D721Med (cell line): ENCODE data around the gene S1PR2.
A peak's percentile ranks its signal among the peaks of the same experiment; 100 is the strongest.
"Not testable (repeated sequence)": the region's sequence is repeated elsewhere in the genome, so short reads cannot be mapped to it uniquely, and the experiment has no call there.

Experiments
- DNase-seq: peaks from one replicate; pipeline ENCODE4 v3.0.0; 2011; ENCODE audit warnings: low spot score; ENCODE audit not compliant: insufficient read length
- FAIRE-seq: peaks from 2 replicates; lab custom pipeline; 2011; peaks lifted over from hg19 to GRCh38; lab: Jason Lieb, UNC
- TF ChIP-seq, protein P1 (sequence below): IDR thresholded peaks from 2 replicates; pipeline ENCODE4 v1.5.1; 2012; ENCODE audit warnings: mild to moderate bottlenecking, control low read depth; ENCODE audit not compliant: insufficient read depth; ENCODE audit errors: missing control alignments

Gene S1PR2

DNA sequence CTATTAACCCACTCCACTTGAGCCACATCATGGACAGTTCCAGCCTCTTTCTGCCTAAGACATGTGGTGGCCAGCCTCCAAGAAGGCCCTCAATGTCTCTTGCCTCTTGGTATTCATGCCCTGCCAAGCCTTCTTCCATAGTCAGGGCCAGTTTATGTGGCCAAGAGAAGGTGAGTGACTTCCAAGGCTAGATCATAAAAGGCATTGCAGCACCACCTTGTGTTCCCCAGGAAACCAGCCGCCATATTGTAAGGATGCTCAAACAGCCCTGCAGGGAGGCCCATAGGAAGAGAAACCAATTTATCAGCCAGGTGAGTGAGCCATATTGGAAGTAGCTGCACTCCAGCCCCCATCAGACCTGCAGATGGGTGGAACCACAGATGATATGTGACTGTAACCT, 24.1 kb downstream of the S1PR2 start:
- DNase-seq: no peak
- TF ChIP-seq, protein P1, sequence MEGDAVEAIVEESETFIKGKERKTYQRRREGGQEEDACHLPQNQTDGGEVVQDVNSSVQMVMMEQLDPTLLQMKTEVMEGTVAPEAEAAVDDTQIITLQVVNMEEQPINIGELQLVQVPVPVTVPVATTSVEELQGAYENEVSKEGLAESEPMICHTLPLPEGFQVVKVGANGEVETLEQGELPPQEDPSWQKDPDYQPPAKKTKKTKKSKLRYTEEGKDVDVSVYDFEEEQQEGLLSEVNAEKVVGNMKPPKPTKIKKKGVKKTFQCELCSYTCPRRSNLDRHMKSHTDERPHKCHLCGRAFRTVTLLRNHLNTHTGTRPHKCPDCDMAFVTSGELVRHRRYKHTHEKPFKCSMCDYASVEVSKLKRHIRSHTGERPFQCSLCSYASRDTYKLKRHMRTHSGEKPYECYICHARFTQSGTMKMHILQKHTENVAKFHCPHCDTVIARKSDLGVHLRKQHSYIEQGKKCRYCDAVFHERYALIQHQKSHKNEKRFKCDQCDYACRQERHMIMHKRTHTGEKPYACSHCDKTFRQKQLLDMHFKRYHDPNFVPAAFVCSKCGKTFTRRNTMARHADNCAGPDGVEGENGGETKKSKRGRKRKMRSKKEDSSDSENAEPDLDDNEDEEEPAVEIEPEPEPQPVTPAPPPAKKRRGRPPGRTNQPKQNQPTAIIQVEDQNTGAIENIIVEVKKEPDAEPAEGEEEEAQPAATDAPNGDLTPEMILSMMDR: peak; percentile 3
- FAIRE-seq: no peak

DNA sequence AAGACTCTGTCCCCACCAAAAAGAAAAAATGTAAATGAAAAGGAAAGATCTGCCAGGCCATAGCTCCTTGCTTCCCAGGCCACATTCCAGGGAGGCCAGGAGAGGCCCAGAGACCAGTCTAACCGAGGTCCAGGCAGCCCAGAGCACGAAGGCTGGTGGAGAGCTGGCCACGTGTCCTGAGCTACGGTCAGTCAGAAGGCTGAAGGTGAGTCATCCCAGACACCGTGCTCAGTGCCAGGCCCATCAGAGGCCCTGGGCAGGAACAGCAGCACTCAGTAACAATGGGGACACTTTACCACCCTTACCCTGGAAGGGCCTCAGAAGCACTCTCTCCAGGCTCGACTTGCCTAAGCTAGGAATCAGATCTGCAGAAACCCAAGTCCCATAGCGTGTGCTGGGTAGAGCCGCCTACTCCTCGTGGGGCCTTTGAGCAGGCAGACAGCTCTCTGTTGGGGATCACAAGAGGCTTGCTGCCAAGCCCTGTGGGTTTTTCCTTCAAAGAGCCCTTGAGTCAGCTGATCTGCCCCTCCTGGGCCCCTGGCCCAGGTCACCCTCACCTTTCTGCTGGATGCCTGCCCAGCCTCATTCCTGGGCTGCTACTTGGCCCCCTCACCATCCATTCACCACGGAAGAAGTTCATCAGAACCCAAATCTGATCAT, 24.8 kb downstream of the S1PR2 start:
- TF ChIP-seq, protein P1: no peak
- DNase-seq (no peak), FAIRE-seq (no peak)

DNA sequence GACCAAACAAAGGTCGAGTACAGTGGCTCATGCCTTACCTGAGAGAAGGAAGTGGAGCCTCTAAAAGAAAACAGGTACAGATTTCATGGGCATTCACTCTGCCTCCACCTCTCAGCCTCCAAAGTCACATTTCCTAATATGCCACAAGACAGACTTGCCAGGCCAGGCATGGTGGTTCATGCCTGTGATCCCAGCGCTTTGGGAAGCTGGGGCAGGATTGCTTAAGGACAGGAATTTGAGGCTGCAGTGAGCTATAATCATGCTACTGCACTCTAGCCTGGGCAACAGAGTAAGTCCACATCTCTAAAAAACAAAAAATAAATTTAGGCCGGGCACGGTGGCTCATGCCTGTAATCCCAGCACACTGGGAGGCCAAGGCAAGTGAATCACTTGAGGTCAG, 25.5 kb downstream of the S1PR2 start:
- TF ChIP-seq, protein P1: no peak
- no peak for FAIRE-seq
- DNase-seq: no peak

- DNase-seq: no peak
- FAIRE-seq: no peak
- TF ChIP-seq, protein P1: no peak
Observed at GRCh38 chr19:10203686-10204085, 27.4 kb downstream of the S1PR2 start.

GRCh38 chr19:10201176-10201575, 30.0 kb downstream of the S1PR2 start:
- DNase-seq (no peak), FAIRE-seq (no peak)
- TF ChIP-seq, protein P1: no peak

DNA sequence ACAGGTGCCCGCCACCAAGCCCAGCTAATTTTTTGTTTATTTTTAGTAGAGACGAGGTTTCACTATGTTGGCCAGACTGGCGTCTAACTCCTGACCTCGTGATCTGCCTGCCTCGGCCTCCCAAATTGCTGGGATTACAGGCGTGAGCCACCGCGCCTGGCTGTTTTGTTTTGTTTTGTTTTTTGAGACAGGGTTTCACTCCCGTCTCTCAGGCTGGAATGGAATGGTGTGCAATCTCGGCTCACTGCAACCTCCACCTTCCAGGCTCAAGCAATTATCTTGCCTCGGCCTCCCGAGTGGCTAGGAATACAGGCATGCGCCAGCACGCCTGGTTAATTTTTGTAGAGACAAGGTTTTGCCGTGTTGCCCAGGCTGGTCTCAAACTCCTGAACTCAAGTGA, 31.0 kb downstream of the S1PR2 start:
- not testable (repeated sequence) for FAIRE-seq, DNase-seq

- DNase-seq, FAIRE-seq: not testable (repeated sequence)
Observed at GRCh38 chr19:10198889-10199644, 32.1 kb downstream of the S1PR2 start.

- DNase-seq (no peak), FAIRE-seq (no peak)
- TF ChIP-seq, protein P1: no peak
Observed at GRCh38 chr19:10195199-10195519, 36.0 kb downstream of the S1PR2 start.
